CD14-positive monocyte (primary cell): Measurements from ENCODE around the gene MRGPRD. TPM values are rescaled to one million over a fixed set of nuclear protein-coding genes. Genes with fewer than 3 reads are reported as not detected.

Experiments used
- DNase-seq, 3 donors: peaks; one replicate each; pipeline ENCODE4 v3.0.0-alpha.2; 2011 to 2022
- H2AFZ ChIP-seq: 2 replicates; pipeline ENCODE4 v1.6.0; 2012; ENCODE audit warnings: mild to moderate bottlenecking, low read depth, low read length, inconsistent platforms; ENCODE audit not compliant: insufficient read depth, poor library complexity, severe bottlenecking
- H3K27ac ChIP-seq, 2 donors: 1 replicate in 1 of 2; 2 replicates in 1 of 2; pipeline ENCODE4 v1.5.1; 2012 to 2013; ENCODE audit warnings: low read length in 2 of 2, control low read depth in 1 of 2, inconsistent platforms in 1 of 2, low read depth in 1 of 2, mild to moderate bottlenecking in 1 of 2
- H3K27me3 ChIP-seq, 2 donors: one replicate each; pipeline versions ENCODE4 v1.6.0 to v1.6.1; 2011 to 2013; ENCODE audit warnings: low read length in 2 of 2; ENCODE audit not compliant: control insufficient read depth in 2 of 2, insufficient read depth in 2 of 2
- H3K36me3 ChIP-seq, 2 donors: replicated peaks in 1 of 2; 1 replicate in 1 of 2; 2 replicates in 1 of 2; pipeline versions ENCODE4 v1.5.1 to v1.6.1; 2012 to 2013; ENCODE audit warnings: low read length in 2 of 2, control low read depth in 1 of 2, inconsistent platforms in 1 of 2, mild to moderate bottlenecking in 1 of 2; ENCODE audit not compliant: insufficient read depth in 2 of 2, control insufficient read depth in 1 of 2
- H3K4me1 ChIP-seq, 2 donors: 1 replicate in 1 of 2; 2 replicates in 1 of 2; pipeline versions ENCODE4 v1.5.1 to v1.6.1; 2012 to 2013; ENCODE audit warnings: low read length in 2 of 2, control low read depth in 1 of 2, inconsistent platforms in 1 of 2, mild to moderate bottlenecking in 1 of 2, moderate library complexity in 1 of 2; ENCODE audit not compliant: insufficient read depth in 2 of 2, control insufficient read depth in 1 of 2
- H3K4me2 ChIP-seq: replicated peaks from 2 replicates; pipeline ENCODE3; 2012; ENCODE audit warnings: low read length, moderate library complexity, mild to moderate bottlenecking; ENCODE audit not compliant: poor library complexity, severe bottlenecking; ENCODE audit errors: extremely low read depth
- H3K4me3 ChIP-seq, 3 experiments: fragments of 200-600 bp in 1 of 3; sonication (generic) in 1 of 3; replicated peaks in 1 of 3; 1 replicate in 2 of 3; 2 replicates in 1 of 3; pipeline ENCODE4 v1.5.1; 2011 to 2013; ENCODE audit warnings: low read length in 3 of 3, mild to moderate bottlenecking in 3 of 3, control low read depth in 2 of 3, low read depth in 2 of 3, inconsistent platforms in 1 of 3, moderate library complexity in 1 of 3
- H3K79me2 ChIP-seq: 2 replicates; pipeline ENCODE4 v1.6.0; 2012; ENCODE audit warnings: mild to moderate bottlenecking, control low read depth, inconsistent platforms, low read length, moderate library complexity; ENCODE audit not compliant: insufficient read depth
- H3K9ac ChIP-seq: 2 replicates; pipeline ENCODE4 v1.6.0; 2017; ENCODE audit warnings: low read length, mild to moderate bottlenecking; ENCODE audit not compliant: insufficient read depth, poor library complexity, severe bottlenecking
- H3K9me3 ChIP-seq, 2 donors: replicated peaks in 1 of 2; 1 replicate in 1 of 2; 2 replicates in 1 of 2; pipeline versions ENCODE4 v1.5.1 to v1.6.1; 2012 to 2013; ENCODE audit warnings: low read length in 2 of 2, control low read depth in 1 of 2; ENCODE audit not compliant: control insufficient read depth in 1 of 2, insufficient read depth in 1 of 2
- H4K20me1 ChIP-seq: 2 replicates; pipeline ENCODE4 v1.6.0; 2012; ENCODE audit warnings: mild to moderate bottlenecking, low read length, control low read depth, moderate library complexity; ENCODE audit not compliant: insufficient read depth
- H3K27ac Mint-ChIP-seq, 7 donors: one replicate each; pipeline ENCODE4 v1.8.0; 2020; ENCODE audit warnings: mild to moderate bottlenecking in 7 of 7, mixed read lengths in 7 of 7, moderate library complexity in 6 of 7, inconsistent platforms in 2 of 7
- H3K27me3 Mint-ChIP-seq, 3 donors: one replicate each; pipeline ENCODE4 v1.8.0; 2021 to 2022; ENCODE audit warnings: low read depth in 3 of 3, mild to moderate bottlenecking in 3 of 3, mixed read lengths in 3 of 3, moderate library complexity in 3 of 3, inconsistent platforms in 1 of 3
- H3K36me3 Mint-ChIP-seq, 2 donors: one replicate each; pipeline ENCODE4 v1.8.0; 2020; ENCODE audit warnings: mixed read lengths in 2 of 2, inconsistent platforms in 1 of 2, mild to moderate bottlenecking in 1 of 2
- H3K4me1 Mint-ChIP-seq: one replicate; pipeline ENCODE4 v1.8.0; 2020; ENCODE audit warnings: mild to moderate bottlenecking, mixed read lengths
- H3K4me3 Mint-ChIP-seq, 2 donors: one replicate each; pipeline ENCODE4 v1.8.0; 2020; ENCODE audit warnings: mild to moderate bottlenecking in 2 of 2, mixed read lengths in 2 of 2, moderate library complexity in 1 of 2
- H3K9me3 Mint-ChIP-seq, 7 donors: one replicate each; pipeline ENCODE4 v1.8.0; 2020 to 2022; ENCODE audit warnings: mixed read lengths in 7 of 7, mild to moderate bottlenecking in 6 of 7, moderate library complexity in 6 of 7, inconsistent platforms in 2 of 7
- WGBS: methylation state at CpG from one replicate; pipeline ENCODE4 v1.1.5; 2013; ENCODE audit warnings: missing lambda C conversion rate; ENCODE audit not compliant: insufficient coverage; 5-methylcytosine and 5-hydroxymethylcytosine counted together
- intact Hi-C, 2 donors: fragments of 100-400 bp; cut with micrococcal nuclease; formaldehyde crosslinking; loops; one replicate each; pipeline versions ENCODE4 v1.15.0 to v1.15.1; 2023
- polyA plus RNA-seq, 3 donors: library from polyadenylated mRNA; depleted of rRNA in 1 of 3; unstranded in 2 of 3; stranded (reverse) in 1 of 3; fragments of 300-500 nt in 2 of 3; fragments of >200 nt in 1 of 3; fragmentation: Illumina TruSeq in 2 of 3; gene quantifications; 1 replicate in 2 of 3; 2 replicates in 1 of 3; pipeline ENCODE4 v1.2.3, GENCODE V29; 2012 to 2021
- TF ChIP-seq, protein P1 (sequence below): fragments of 200-600 bp; IDR thresholded peaks from one replicate; pipeline ENCODE4 v1.8.0; 2022; ENCODE audit warnings: antibody characterized with exemption, mild to moderate bottlenecking

Gene MRGPRD
- polyA plus RNA-seq, 3 donors = not detected

DNA sequence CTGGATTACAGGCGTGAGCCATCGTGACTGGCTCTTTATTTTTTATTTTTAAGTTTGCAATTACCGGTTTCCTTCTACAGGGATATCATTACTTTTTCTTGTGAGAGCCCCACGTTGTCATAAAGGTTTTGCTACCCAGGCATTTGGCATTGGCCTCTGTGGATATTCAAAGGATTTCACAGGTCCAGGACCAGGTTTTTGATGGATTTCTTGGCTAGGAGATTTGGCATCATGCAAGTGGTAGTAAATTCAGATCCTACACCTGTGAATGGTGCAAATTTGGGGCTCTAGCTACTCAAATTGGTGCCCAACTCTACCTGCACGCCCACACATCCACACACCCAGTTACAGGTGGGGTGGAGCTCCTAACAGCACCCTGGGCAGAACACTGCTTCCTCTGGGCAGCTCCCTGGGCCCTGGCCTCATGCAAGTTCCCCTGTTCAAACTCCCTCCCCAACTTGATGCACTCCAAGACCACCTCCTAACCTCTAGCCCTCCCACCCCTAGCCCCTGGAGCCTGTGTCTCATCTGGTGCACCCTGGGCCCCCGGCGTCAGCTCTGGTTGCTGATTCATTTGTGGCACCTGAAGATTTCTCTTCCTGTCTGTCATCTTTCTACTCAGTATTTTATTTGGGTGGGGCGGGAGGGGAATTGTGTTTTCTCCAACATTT is 9.3 kb upstream of the MRGPRD start:
- H3K4me1 Mint-ChIP-seq = no peaks in the 10 kb centered on the region
- H3K27ac Mint-ChIP-seq = no peak overlapping the region
- DNase-seq = no peak
- Histone ChIP-seq H3K79me2 (no peaks in the 10 kb centered on the region), H3K4me2 (no peak overlapping the region), H3K27me3 (peaks cover 4 to 24% of the 10 kb centered on the region in 2 donors), H3K36me3 (no peaks in the 10 kb centered on the region), H2AFZ (no peak overlapping the region), H3K9me3 (peaks cover 3 to 5% of the 10 kb centered on the region in 2 donors), H3K4me1 (no peaks in the 10 kb centered on the region), H3K27ac (no peak overlapping the region), H3K9ac (no peak overlapping the region), H4K20me1 (no peaks in the 10 kb centered on the region), H3K4me3 (no peak overlapping the region)
- peak overlapping the region in 1 of 2 donors; percentile 47 for H3K4me3 Mint-ChIP-seq
- WGBS = 80% methylated on average over 2 of the region's 8 CpGs
- intact Hi-C loops = no loop called here
- TF ChIP-seq, protein P1, sequence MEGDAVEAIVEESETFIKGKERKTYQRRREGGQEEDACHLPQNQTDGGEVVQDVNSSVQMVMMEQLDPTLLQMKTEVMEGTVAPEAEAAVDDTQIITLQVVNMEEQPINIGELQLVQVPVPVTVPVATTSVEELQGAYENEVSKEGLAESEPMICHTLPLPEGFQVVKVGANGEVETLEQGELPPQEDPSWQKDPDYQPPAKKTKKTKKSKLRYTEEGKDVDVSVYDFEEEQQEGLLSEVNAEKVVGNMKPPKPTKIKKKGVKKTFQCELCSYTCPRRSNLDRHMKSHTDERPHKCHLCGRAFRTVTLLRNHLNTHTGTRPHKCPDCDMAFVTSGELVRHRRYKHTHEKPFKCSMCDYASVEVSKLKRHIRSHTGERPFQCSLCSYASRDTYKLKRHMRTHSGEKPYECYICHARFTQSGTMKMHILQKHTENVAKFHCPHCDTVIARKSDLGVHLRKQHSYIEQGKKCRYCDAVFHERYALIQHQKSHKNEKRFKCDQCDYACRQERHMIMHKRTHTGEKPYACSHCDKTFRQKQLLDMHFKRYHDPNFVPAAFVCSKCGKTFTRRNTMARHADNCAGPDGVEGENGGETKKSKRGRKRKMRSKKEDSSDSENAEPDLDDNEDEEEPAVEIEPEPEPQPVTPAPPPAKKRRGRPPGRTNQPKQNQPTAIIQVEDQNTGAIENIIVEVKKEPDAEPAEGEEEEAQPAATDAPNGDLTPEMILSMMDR = no peak
- H3K27me3 Mint-ChIP-seq = peaks cover 43 to 62% (median 50%) of the 10 kb centered on the region in 3 donors
- H3K9me3 Mint-ChIP-seq = peaks cover 5 to 18% (median 11%) of the 10 kb centered on the region in 7 donors
- no peaks in the 10 kb centered on the region for H3K36me3 Mint-ChIP-seq

DNA sequence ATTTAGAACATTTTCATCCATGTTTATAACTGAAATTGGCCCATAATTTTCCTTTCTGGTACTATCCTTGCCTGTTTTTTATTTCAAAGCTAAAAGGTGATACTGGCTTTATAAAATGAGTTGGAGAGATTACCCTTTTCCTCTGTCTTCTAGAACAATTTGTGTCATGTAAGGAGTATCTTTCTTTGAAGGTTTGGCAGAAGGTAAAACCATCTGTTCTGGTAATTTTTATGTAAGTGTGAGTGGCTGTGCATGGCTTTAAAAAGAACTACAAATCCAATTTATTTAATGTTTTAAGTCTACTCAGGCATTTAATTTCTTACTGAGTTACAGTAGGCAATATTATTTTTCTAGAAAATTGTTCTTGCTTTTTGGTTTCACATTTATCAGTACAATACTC is 7.7 kb upstream of the MRGPRD start:
- H3K27ac Mint-ChIP-seq = no peak overlapping the region
- intact Hi-C loops = no loop called here
- peaks cover 7 to 22% of the 10 kb centered on the region in 2 donors for H3K27me3 ChIP-seq
- no peaks in the 10 kb centered on the region for H3K36me3 ChIP-seq
- H2AFZ ChIP-seq = no peak overlapping the region
- H3K4me3 ChIP-seq = no peak overlapping the region
- TF ChIP-seq, protein P1 = no peak
- no peaks in the 10 kb centered on the region for H3K36me3 Mint-ChIP-seq
- no peaks in the 10 kb centered on the region for H3K4me1 ChIP-seq
- no peak overlapping the region for H3K27ac ChIP-seq
- no peak overlapping the region for H3K4me2 ChIP-seq
- H3K4me3 Mint-ChIP-seq = no peak overlapping the region
- peaks cover 3 to 5% of the 10 kb centered on the region in 2 donors for H3K9me3 ChIP-seq
- no peaks in the 10 kb centered on the region for H3K4me1 Mint-ChIP-seq
- H3K9ac ChIP-seq = no peak overlapping the region
- no peak for DNase-seq
- H4K20me1 ChIP-seq = no peaks in the 10 kb centered on the region
- peaks cover 5 to 17% (median 11%) of the 10 kb centered on the region in 7 donors for H3K9me3 Mint-ChIP-seq
- H3K79me2 ChIP-seq = no peaks in the 10 kb centered on the region
- peaks cover 45 to 63% (median 54%) of the 10 kb centered on the region in 3 donors for H3K27me3 Mint-ChIP-seq
